H1 (cell line): ENCODE data around the gene PAXIP1. TPM values are rescaled to one million over a fixed set of nuclear protein-coding genes. Genes with fewer than 3 reads are reported as not detected.

Source experiments
- CTCF ChIA-PET: fragments of 300-600 bp; sonication (Branson Sonifier 250); formaldehyde crosslinking; loops from one replicate; lab custom pipeline; 2021; ENCODE audit not compliant: partially characterized antibody; lab: Charles Lee
- POLR2A ChIA-PET: fragments of 300-600 bp; sonication (Branson Sonifier 250); formaldehyde crosslinking; loops from one replicate; lab custom pipeline; 2021; ENCODE audit warnings: inconsistent platforms; ENCODE audit not compliant: partially characterized antibody; lab: Charles Lee
- DNase-seq, 2 experiments: peaks; one replicate each; pipeline versions ENCODE4 v3.0.0 to v3.0.0-alpha.2; 2010 to 2022; ENCODE audit warnings: low spot score in 2 of 2, low read depth in 1 of 2, mixed read lengths in 1 of 2
- FAIRE-seq: peaks from 2 replicates; lab custom pipeline; 2011; peaks lifted over from hg19 to GRCh38; lab: Jason Lieb, UNC
- H2AFZ ChIP-seq: 2 replicates; pipeline ENCODE4 v1.8.1; 2012; ENCODE audit warnings: low read length, inconsistent platforms
- H2AK5ac ChIP-seq: 2 replicates; pipeline ENCODE4 v1.6.1; 2013; ENCODE audit warnings: low read depth, low read length
- H2BK120ac ChIP-seq: replicated peaks from 2 replicates; pipeline ENCODE3; 2013; ENCODE audit warnings: low read depth, low read length, inconsistent platforms
- H2BK12ac ChIP-seq: 2 replicates; pipeline ENCODE4 v1.6.1; 2013; ENCODE audit warnings: low read depth, low read length
- H2BK15ac ChIP-seq: 2 replicates; pipeline ENCODE4 v1.6.1; 2013; ENCODE audit warnings: low read length
- H2BK20ac ChIP-seq: 2 replicates; pipeline ENCODE4 v1.6.1; 2013; ENCODE audit warnings: low read length
- H2BK5ac ChIP-seq: 2 replicates; pipeline ENCODE4 v1.6.1; 2013; ENCODE audit warnings: low read depth, low read length
- H3K14ac ChIP-seq: 2 replicates; pipeline ENCODE4 v1.6.1; 2013; ENCODE audit warnings: inconsistent platforms; ENCODE audit not compliant: insufficient read length
- H3K18ac ChIP-seq: 2 replicates; pipeline ENCODE4 v1.6.1; 2013; ENCODE audit warnings: low read length; ENCODE audit errors: extremely low read depth
- H3K23ac ChIP-seq: 2 replicates; pipeline ENCODE4 v1.6.1; 2013; ENCODE audit warnings: inconsistent platforms; ENCODE audit not compliant: insufficient read length
- H3K23me2 ChIP-seq: 2 replicates; pipeline ENCODE4 v1.6.1; 2013; ENCODE audit warnings: low read depth, low read length
- H3K27ac ChIP-seq: 2 replicates; pipeline ENCODE4 v1.6.1; 2011; ENCODE audit warnings: low read depth, low read length, inconsistent platforms
- H3K27me3 ChIP-seq, 4 experiments: replicated peaks in 1 of 4; 1 replicate in 1 of 4; 2 replicates in 3 of 4; pipeline versions ENCODE4 v1.6.1 to v1.8.1; 2011 to 2013; ENCODE audit warnings: low read length in 3 of 4, mild to moderate bottlenecking in 3 of 4, inconsistent platforms in 2 of 4, mixed read lengths in 2 of 4, moderate library complexity in 1 of 4; ENCODE audit not compliant: control insufficient read depth in 3 of 4, insufficient read depth in 3 of 4; ENCODE audit errors: extremely low read depth in 1 of 4
- H3K36me3 ChIP-seq, 4 experiments: 2 replicates each; pipeline versions ENCODE4 v1.6.1 to v1.8.1; 2011 to 2013; ENCODE audit warnings: mild to moderate bottlenecking in 4 of 4, low read length in 3 of 4, moderate library complexity in 2 of 4, control low read depth in 1 of 4, inconsistent platforms in 1 of 4; ENCODE audit not compliant: insufficient read depth in 4 of 4, control insufficient read depth in 2 of 4
- H3K4ac ChIP-seq: replicated peaks from 2 replicates; pipeline ENCODE3; 2013; ENCODE audit warnings: low read length, low read depth, mixed read lengths, inconsistent platforms; ENCODE audit not compliant: insufficient read length
- H3K4me1 ChIP-seq, 4 experiments: replicated peaks in 1 of 4; 1 replicate in 1 of 4; 2 replicates in 3 of 4; pipeline versions ENCODE4 v1.6.1 to v1.8.1; 2011 to 2013; ENCODE audit warnings: low read length in 3 of 4, inconsistent platforms in 2 of 4, mixed read lengths in 1 of 4; ENCODE audit not compliant: insufficient read depth in 4 of 4, control insufficient read depth in 3 of 4
- H3K4me2 ChIP-seq, 2 experiments: 2 replicates each; pipeline versions ENCODE4 v1.6.1 to v1.8.1; 2011 to 2013; ENCODE audit warnings: low read depth in 2 of 2, low read length in 2 of 2, control low read depth in 1 of 2, inconsistent platforms in 1 of 2, mild to moderate bottlenecking in 1 of 2; ENCODE audit not compliant: insufficient read depth in 1 of 2
- H3K4me3 ChIP-seq, 4 experiments: fragments of 200-600, 300-600 bp in 1 of 4; sonication (generic), shearing (Covaris generic), sonication (Bioruptor Twin) in 1 of 4; 2 replicates each; pipeline versions ENCODE4 v1.5.1 to v1.8.1; 2011 to 2016; ENCODE audit warnings: low read length in 4 of 4, low read depth in 3 of 4, control low read depth in 2 of 4, inconsistent platforms in 2 of 4, mild to moderate bottlenecking in 2 of 4, mixed read lengths in 1 of 4, moderate library complexity in 1 of 4; ENCODE audit not compliant: insufficient read depth in 2 of 4; ENCODE audit errors: extremely low read depth in 1 of 4
- H3K56ac ChIP-seq: replicated peaks from 2 replicates; pipeline ENCODE3; 2013; ENCODE audit warnings: low read depth, mild to moderate bottlenecking, mixed read lengths, low read length, inconsistent platforms; ENCODE audit not compliant: insufficient read length
- H3K79me1 ChIP-seq: 2 replicates; pipeline ENCODE4 v1.6.1; 2013; ENCODE audit warnings: low read depth, low read length, control low read depth
- H3K79me2 ChIP-seq, 2 experiments: 2 replicates each; pipeline versions ENCODE4 v1.6.1 to v1.8.1; 2012 to 2013; ENCODE audit warnings: low read length in 2 of 2, mild to moderate bottlenecking in 2 of 2, inconsistent platforms in 1 of 2; ENCODE audit not compliant: insufficient read depth in 2 of 2, control insufficient read depth in 1 of 2
- H3K9ac ChIP-seq, 4 experiments: replicated peaks in 1 of 4; 1 replicate in 1 of 4; 2 replicates in 3 of 4; pipeline versions ENCODE4 v1.6.1 to v1.8.1; 2011 to 2013; ENCODE audit warnings: low read depth in 3 of 4, low read length in 3 of 4, control low read depth in 2 of 4, mild to moderate bottlenecking in 2 of 4, moderate library complexity in 2 of 4, inconsistent platforms in 1 of 4; ENCODE audit errors: extremely low read depth in 1 of 4
- H3K9me3 ChIP-seq, 2 experiments: 2 replicates each; pipeline versions ENCODE4 v1.6.1 to v1.8.1; 2012 to 2013; ENCODE audit warnings: mild to moderate bottlenecking in 2 of 2, moderate library complexity in 2 of 2, control low read depth in 1 of 2, inconsistent platforms in 1 of 2, low read depth in 1 of 2, low read length in 1 of 2, mixed read lengths in 1 of 2; ENCODE audit not compliant: insufficient read depth in 2 of 2
- H4K20me1 ChIP-seq, 2 experiments: replicated peaks in 1 of 2; 2 replicates each; pipeline versions ENCODE3 to v1.8.1; 2011 to 2013; ENCODE audit warnings: inconsistent platforms in 2 of 2, low read length in 2 of 2, mild to moderate bottlenecking in 1 of 2; ENCODE audit not compliant: insufficient read depth in 2 of 2, control insufficient read depth in 1 of 2
- H4K5ac ChIP-seq: 2 replicates; pipeline ENCODE4 v1.6.1; 2013; ENCODE audit warnings: low read length, low read depth, mixed read lengths, inconsistent platforms; ENCODE audit not compliant: insufficient read length
- H4K8ac ChIP-seq: 2 replicates; pipeline ENCODE4 v1.8.0; 2013; ENCODE audit warnings: mild to moderate bottlenecking, moderate library complexity, low read length, inconsistent platforms; ENCODE audit not compliant: insufficient read depth; ENCODE audit errors: extremely low read depth
- H4K91ac ChIP-seq: replicated peaks from 2 replicates; pipeline ENCODE3; 2013; ENCODE audit warnings: low read length, mixed read lengths, inconsistent platforms; ENCODE audit not compliant: insufficient read length
- BCL11A ChIP-seq, 2 experiments: IDR thresholded peaks; one replicate each; pipeline ENCODE4 v1.6.1; 2011; ENCODE audit warnings: low read depth in 2 of 2, low read length in 2 of 2, mild to moderate bottlenecking in 2 of 2
- GABPA ChIP-seq: IDR thresholded peaks from 2 replicates; pipeline ENCODE4 v1.6.1; 2011; ENCODE audit warnings: mild to moderate bottlenecking, low read length, moderate library complexity, borderline replicate concordance; ENCODE audit not compliant: insufficient read depth
- RAD21 ChIP-seq, 2 experiments: IDR thresholded peaks in 1 of 2; conservative IDR thresholded peaks in 1 of 2; 2 replicates each; pipeline ENCODE4 v1.6.1; 2011; ENCODE audit warnings: low read depth in 2 of 2, low read length in 2 of 2, improper control_type of control experiment in 1 of 2, inconsistent platforms in 1 of 2, mild to moderate bottlenecking in 1 of 2, moderate library complexity in 1 of 2
- SAP30 ChIP-seq: fragments of 300-600 bp; sonication (generic); IDR thresholded peaks from 2 replicates; pipeline ENCODE4 v1.7.1; 2012; ENCODE audit warnings: low read length, moderate library complexity, mild to moderate bottlenecking, inconsistent platforms; ENCODE audit not compliant: insufficient read depth, insufficient replicate concordance
- SIX5 ChIP-seq: IDR thresholded peaks from 2 replicates; pipeline ENCODE4 v1.6.1; 2011; ENCODE audit warnings: mild to moderate bottlenecking, low read depth, low read length
- TAF1 ChIP-seq: IDR thresholded peaks from 2 replicates; pipeline ENCODE4 v1.6.1; 2011; ENCODE audit warnings: mild to moderate bottlenecking, low read depth, low read length
- TCF12 ChIP-seq: IDR thresholded peaks from 2 replicates; pipeline ENCODE4 v1.6.1; 2011; ENCODE audit warnings: low read depth, mild to moderate bottlenecking, low read length
- WGBS, 2 experiments: shearing (Covaris generic) in 1 of 2; methylation state at CpG; one replicate each; pipeline versions ENCODE4 v1.1.6 to v1.1.7; 2013 to 2015; ENCODE audit warnings: low lambda C conversion rate in 2 of 2, mixed read lengths in 2 of 2, inconsistent platforms in 1 of 2, low coverage in 1 of 2, missing lambda C conversion rate in 1 of 2; ENCODE audit not compliant: insufficient replicate concordance in 2 of 2, insufficient coverage in 1 of 2, insufficient read length in 1 of 2; ENCODE audit errors: extremely low coverage in 1 of 2, missing lambda C conversion rate in 1 of 2; 5-methylcytosine and 5-hydroxymethylcytosine counted together
- polyA plus RNA-seq, 7 experiments: library from polyadenylated mRNA; depleted of rRNA in 3 of 7; stranded (reverse) in 5 of 7; unstranded in 2 of 7; fragments of >200 nt in 5 of 7; fragments of 200-250 nt in 2 of 7; gene quantifications; 1 replicate in 5 of 7; 2 replicates in 1 of 7; 4 replicates in 1 of 7; pipeline versions ENCODE4 v1.2.1 to v1.2.3, GENCODE V29; 2011 to 2013; ENCODE audit warnings: missing spikeins in 2 of 7, mixed read lengths in 2 of 7
- total RNA-seq: library from RNA; stranded (reverse); fragmentation: NEBNext Ultra II Directional; extraction: Animal tissue kit (Norgen Biotek cat#: 25700); gene quantifications from 2 replicates; pipeline ENCODE4 v1.2.1, GENCODE V29; 2021
- TF ChIP-seq, protein P1 (sequence below), 3 experiments: IDR thresholded peaks; 1 replicate in 2 of 3; 2 replicates in 1 of 3; pipeline versions ENCODE4 v1.5.1 to v1.6.1; 2011; ENCODE audit warnings: low read length in 3 of 3, mild to moderate bottlenecking in 3 of 3, inconsistent platforms in 2 of 3, low read depth in 1 of 3, moderate library complexity in 1 of 3; ENCODE audit not compliant: insufficient read depth in 1 of 3; ENCODE audit errors: control extremely low read depth in 1 of 3

Gene PAXIP1
- total and polyA plus RNA-seq, 2 of the 8 experiments (the other 6 are each of a cell fraction or from before 2014, with no cell fraction given), result 32.4 to 32.8 TPM

DNA sequence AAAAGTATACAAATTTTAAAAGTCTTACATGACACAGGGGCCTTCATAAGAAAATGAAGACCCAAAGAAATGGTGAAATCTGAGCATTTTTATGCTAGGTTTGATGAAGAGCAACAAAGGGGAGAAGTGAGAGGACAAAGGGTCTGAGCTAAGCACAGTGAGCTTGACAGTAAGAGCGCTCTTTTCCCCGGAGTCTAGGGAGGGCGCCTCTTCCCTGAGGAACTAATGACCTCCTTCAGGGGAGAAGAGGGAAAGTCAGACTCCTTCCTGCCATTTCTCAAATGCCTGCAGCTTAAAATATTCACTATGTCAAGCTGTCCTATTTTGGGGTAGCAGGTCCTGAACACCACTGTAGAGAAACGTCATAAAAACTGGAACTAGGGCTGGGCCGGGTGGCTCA is 18.1 kb upstream of the PAXIP1 start:
- Histone ChIP-seq H4K20me1 (no peaks in the 10 kb centered on the region), H3K23me2 (no peaks in the 10 kb centered on the region), H3K27me3 (no peaks in the 10 kb centered on the region), H3K36me3 (no peaks in the 10 kb centered on the region), H3K14ac (no peak overlapping the region), H2BK15ac (no peak overlapping the region), H3K18ac (no peak overlapping the region), H3K9me3 (no peaks in the 10 kb centered on the region), H2AFZ (no peak overlapping the region), H4K91ac (no peak overlapping the region), H3K4me2 (no peak overlapping the region), H3K27ac (no peak overlapping the region), H2BK120ac (no peak overlapping the region), H2BK20ac (no peak overlapping the region), H2BK5ac (no peak overlapping the region), H3K4me1 (no peaks in the 10 kb centered on the region; a peak in 2 of 7 replicates), H2BK12ac (no peak overlapping the region), H3K23ac (no peak overlapping the region), H3K9ac (no peak overlapping the region), H4K8ac (no peak overlapping the region), H3K4ac (no peak overlapping the region), H3K4me3 (no peak overlapping the region), H4K5ac (no peak overlapping the region), H3K79me2 (no peaks in the 10 kb centered on the region), H2AK5ac (no peak overlapping the region), H3K79me1 (no peaks in the 10 kb centered on the region), H3K56ac (no peak overlapping the region)
- CTCF ChIA-PET, result interaction anchor here (0.8 to 13.3 kb wide), 20 partner anchors 9 to 338 kb away, joined by 3 to 136 read pairs (median 4); partner anchors contain the start of gene INSIG1
- POLR2A ChIA-PET, result interaction anchor here (1.6 kb wide), 1 partner anchor 10 kb away, joined by 5 read pairs; no protein-coding TSS in a partner anchor
- WGBS, 2 experiments, result 74% methylated on average over 5 of the region's 5 CpGs; no CpG with 5 or more reads in 1 of the 2 experiments
- TF ChIP-seq RAD21 (IDR thresholded peaks at IDR 0.05 in 1 of 2, conservative IDR thresholded peaks at IDR 0.05 in 1 of 2; ENCODE audit: low read depth in 2 of 2, low read length in 2 of 2) (peak; percentile 57 to 58), SIX5 (no peak), SAP30 (no peak), TCF12 (no peak), GABPA (no peak), BCL11A (IDR thresholded peaks at IDR 0.05; ENCODE audit: low read depth in 2 of 2, low read length in 2 of 2) (no peak), TAF1 (no peak)
- TF ChIP-seq, protein P1, sequence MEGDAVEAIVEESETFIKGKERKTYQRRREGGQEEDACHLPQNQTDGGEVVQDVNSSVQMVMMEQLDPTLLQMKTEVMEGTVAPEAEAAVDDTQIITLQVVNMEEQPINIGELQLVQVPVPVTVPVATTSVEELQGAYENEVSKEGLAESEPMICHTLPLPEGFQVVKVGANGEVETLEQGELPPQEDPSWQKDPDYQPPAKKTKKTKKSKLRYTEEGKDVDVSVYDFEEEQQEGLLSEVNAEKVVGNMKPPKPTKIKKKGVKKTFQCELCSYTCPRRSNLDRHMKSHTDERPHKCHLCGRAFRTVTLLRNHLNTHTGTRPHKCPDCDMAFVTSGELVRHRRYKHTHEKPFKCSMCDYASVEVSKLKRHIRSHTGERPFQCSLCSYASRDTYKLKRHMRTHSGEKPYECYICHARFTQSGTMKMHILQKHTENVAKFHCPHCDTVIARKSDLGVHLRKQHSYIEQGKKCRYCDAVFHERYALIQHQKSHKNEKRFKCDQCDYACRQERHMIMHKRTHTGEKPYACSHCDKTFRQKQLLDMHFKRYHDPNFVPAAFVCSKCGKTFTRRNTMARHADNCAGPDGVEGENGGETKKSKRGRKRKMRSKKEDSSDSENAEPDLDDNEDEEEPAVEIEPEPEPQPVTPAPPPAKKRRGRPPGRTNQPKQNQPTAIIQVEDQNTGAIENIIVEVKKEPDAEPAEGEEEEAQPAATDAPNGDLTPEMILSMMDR (IDR thresholded peaks at IDR 0.05; ENCODE audit: control extremely low read depth in 1 of 3, insufficient read depth in 1 of 3, low read depth in 1 of 3, low read length in 3 of 3), result peak; percentile 34 to 54 (median 36); a peak in 3 of 4 replicates
- DNase-seq, result peak in 1 of 2 experiments; percentile 42
- no peak for FAIRE-seq
